Lung (tissue), 12 donors: Measurements from ENCODE around the gene MPI. TPM values are rescaled to one million over a fixed set of nuclear protein-coding genes. Genes with fewer than 3 reads are reported as not detected.
A peak's percentile ranks its signal among the peaks of the same experiment; 100 is the strongest.

Experiments used
- ATAC-seq: fragments of 200-7000 bp; cut with Tn5 transposase; one replicate; pipeline ENCODE4 v1.9.1; 2020; ENCODE audit warnings: moderate number of reproducible peaks; ENCODE audit not compliant: insufficient read depth, low FRiP score
- DNase-seq, 3 donors: peaks; one replicate each; pipeline ENCODE4 v3.0.0-alpha.2; 2013 to 2017
- H3K27ac ChIP-seq, 2 donors: one replicate each; pipeline ENCODE4 v1.5.1; 2013; ENCODE audit warnings: mild to moderate bottlenecking in 2 of 2, moderate library complexity in 2 of 2, control low read depth in 1 of 2, inconsistent platforms in 1 of 2, low read depth in 1 of 2, low read length in 1 of 2
- H3K27me3 ChIP-seq, 3 donors: one replicate each; pipeline ENCODE4 v1.5.1; 2013; ENCODE audit warnings: low read length in 2 of 3; ENCODE audit not compliant: control insufficient read depth in 3 of 3, insufficient read depth in 3 of 3
- H3K36me3 ChIP-seq, 4 donors: one replicate each; pipeline ENCODE4 v1.5.1; 2013; ENCODE audit warnings: low read length in 4 of 4, mild to moderate bottlenecking in 1 of 4, moderate library complexity in 1 of 4; ENCODE audit not compliant: control insufficient read depth in 4 of 4, insufficient read depth in 4 of 4
- H3K4me1 ChIP-seq, 5 donors: one replicate each; pipeline ENCODE4 v1.5.1; 2013; ENCODE audit warnings: low read length in 5 of 5, mild to moderate bottlenecking in 2 of 5, moderate library complexity in 1 of 5; ENCODE audit not compliant: control insufficient read depth in 5 of 5, insufficient read depth in 5 of 5
- H3K4me3 ChIP-seq: one replicate; pipeline ENCODE4 v1.5.1; 2013; ENCODE audit warnings: mild to moderate bottlenecking, control low read depth, moderate library complexity
- H3K9ac ChIP-seq, 2 donors: one replicate each; pipeline ENCODE4 v1.5.1; 2013; ENCODE audit warnings: low read length in 2 of 2, control low read depth in 1 of 2; ENCODE audit not compliant: insufficient read depth in 1 of 2
- H3K9me3 ChIP-seq, 4 donors: one replicate each; pipeline ENCODE4 v1.5.1; 2013; ENCODE audit warnings: low read length in 3 of 4, mild to moderate bottlenecking in 1 of 4, moderate library complexity in 1 of 4; ENCODE audit not compliant: control insufficient read depth in 4 of 4, insufficient read depth in 3 of 4
- CTCF ChIP-seq: IDR thresholded peaks from 2 replicates; pipeline ENCODE4 v1.5.1; 2012; ENCODE audit warnings: mild to moderate bottlenecking; ENCODE audit errors: control extremely low read depth, extremely low read depth
- WGBS, 2 donors: extraction: QIAGEN DNeasy Blood & Tissue Kit; methylation state at CpG; one replicate each; pipeline ENCODE4 v1.1.7; 2013; 5-methylcytosine and 5-hydroxymethylcytosine counted together
- polyA plus RNA-seq, 2 donors: library from polyadenylated mRNA; stranded (reverse); fragments of 200-250 nt; gene quantifications; one replicate each; pipeline ENCODE4 v1.2.1, GENCODE V29; 2013
- total RNA-seq, 2 donors: library from RNA; depleted of rRNA in 1 of 2; stranded (reverse); fragments of >200 nt in 1 of 2; gene quantifications; one replicate each; pipeline ENCODE4 v1.2.1, GENCODE V29; 2014 to 2021
- donor health status: control.
- donor health status: control.
- donor health status: Bipolar disorder and iron deficiency.
- donor health status: healthy.
- donor health status: DM: yes; HTN: yes; CAD: no.

Gene MPI
- total and polyA plus RNA-seq, 4 donors, result 13.7 to 42.4 (median 30.1) TPM

DNA sequence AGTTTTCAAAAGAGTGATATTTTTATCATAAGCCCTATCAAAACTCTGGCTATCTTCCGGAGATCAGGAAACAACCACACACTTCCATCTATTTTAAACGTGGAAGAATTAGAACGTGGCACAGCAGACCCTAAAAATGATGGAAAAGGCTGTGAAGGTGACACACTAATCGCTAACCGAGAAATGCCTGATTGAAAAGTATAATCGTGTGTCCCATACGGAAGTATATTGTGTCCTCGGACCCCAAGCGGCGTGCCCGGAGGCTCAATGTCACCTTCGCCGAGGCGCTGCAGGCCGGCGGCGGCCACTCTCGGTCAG, 47.4 kb downstream of the MPI start:
- 0% methylated on average over 18 of the region's 18 CpGs for WGBS, 2 donors
- H3K4me1 ChIP-seq, result peaks cover 0 to 15% (median 6%) of the 10 kb centered on the region in 5 donors
- peak overlapping the region; percentile 98 to 99 for H3K27ac ChIP-seq
- ATAC-seq (peak; percentile 17), DNase-seq (peak in 2 of 3 donors; percentile 14 to 24)
- H3K9ac ChIP-seq, result peak overlapping the region; percentile 4 to 55
- H3K9me3 ChIP-seq, result no peaks in the 10 kb centered on the region
- H3K27me3 ChIP-seq, result no peaks in the 10 kb centered on the region
- TF ChIP-seq CTCF, result no peak
- peaks cover 0 to 5% (median 0%) of the 10 kb centered on the region in 4 donors for H3K36me3 ChIP-seq
- peak overlapping the region; percentile 98 for H3K4me3 ChIP-seq

DNA sequence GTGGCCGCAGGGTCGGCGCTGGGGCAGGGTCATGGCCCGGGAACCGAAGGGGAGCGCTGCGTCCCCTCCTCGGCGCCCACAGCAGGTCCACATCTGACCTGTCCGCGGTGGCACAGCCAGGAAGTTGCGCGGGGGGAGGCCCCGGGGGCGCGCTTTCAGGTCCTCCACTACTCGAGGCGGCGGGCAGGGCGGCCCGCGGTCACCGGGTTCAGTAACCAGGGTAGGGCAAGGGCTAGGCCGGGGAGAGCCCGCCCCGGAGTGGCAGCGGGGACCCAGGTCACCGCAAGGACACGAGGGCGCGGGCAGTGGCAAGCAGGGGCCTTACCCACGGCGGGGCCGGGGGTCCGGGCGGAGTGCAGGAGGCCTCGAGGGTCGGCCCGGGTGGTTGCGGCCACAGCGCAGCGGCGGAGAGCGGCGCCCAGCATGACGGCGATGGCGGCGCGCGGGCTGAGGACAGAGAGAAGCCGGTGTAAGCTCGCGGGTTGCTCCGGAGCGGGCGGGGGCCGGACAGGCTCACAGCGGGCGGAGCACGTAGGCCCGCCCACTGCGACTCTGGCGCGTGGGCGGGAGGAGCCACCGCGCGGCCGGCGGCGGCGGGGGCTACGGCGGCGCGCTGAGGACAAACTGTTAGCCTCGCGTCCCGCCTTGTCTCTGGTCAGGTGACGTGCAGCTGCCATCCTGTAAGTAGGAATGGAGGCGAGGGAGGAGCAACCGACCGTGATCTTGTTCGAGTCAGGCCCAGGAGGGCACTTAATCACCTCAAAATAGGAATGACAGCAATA, 47.9 kb downstream of the MPI start, which contains the start of gene COX5A:
Gene COX5A (minus strand): TSS at position 484 of the 782 bp plus-strand sequence. CDS start 59 bp downstream, at position 425.
- 0% methylated on average over 60 to 85 of the region's 85 CpGs for WGBS, 2 donors
- DNase-seq, result peak; percentile 97 to 99 (median 97)
- ATAC-seq, result peak; percentile 99
- peaks cover 0 to 15% (median 6%) of the 10 kb centered on the region in 5 donors for H3K4me1 ChIP-seq
- no peaks in the 10 kb centered on the region for H3K9me3 ChIP-seq
- no peak for TF ChIP-seq CTCF
- no peaks in the 10 kb centered on the region for H3K27me3 ChIP-seq
- peak within 1 kb of the TSS; percentile 76 to 80 for H3K9ac ChIP-seq
- peaks cover 0 to 5% (median 0%) of the 10 kb centered on the region in 4 donors for H3K36me3 ChIP-seq
- peak within 1 kb of the TSS; percentile 98 for H3K4me3 ChIP-seq
- H3K27ac ChIP-seq, result peak within 1 kb of the TSS; percentile 98 to 99

DNA sequence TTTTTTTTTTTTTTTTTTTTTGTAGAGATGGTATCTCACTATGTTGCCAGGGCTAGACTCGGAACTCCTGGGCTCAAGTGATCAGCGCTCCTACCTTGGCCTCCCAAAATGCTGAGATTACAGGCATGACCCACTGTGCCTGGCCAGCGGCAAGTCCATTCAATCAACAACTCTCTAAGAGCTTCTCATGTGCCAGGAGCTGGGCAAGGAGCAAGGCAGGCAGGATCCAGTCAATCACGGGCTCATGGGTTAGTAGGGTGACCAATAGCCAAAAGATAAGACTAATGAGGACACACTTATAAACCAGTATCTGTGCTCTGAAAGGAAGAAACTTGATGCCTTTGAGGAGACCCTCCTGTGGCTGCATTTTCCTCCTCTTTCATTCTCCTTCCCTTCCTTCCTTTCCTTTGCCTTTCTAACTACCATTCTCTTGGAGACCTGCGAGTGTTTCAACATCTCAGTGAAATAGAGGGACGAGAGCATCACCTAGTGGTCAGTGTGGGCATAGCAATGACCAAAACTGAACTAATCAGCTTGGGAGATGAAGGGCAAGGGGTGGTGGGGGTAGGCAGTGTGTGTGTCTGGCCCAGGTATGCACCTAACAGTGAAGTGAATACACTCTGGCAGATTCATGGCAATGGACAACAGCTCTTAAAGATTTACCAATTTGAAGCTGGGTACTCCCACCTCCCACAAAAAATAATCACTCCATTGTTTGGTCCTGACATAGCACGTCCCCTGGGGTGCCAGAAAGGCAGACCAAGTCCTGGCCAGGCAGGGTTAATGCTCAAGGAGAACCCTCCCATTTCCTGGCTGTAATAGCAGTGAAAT, 60.5 kb downstream of the MPI start:
- no peaks in the 10 kb centered on the region for H3K9me3 ChIP-seq
- H3K27ac ChIP-seq, result no peak overlapping the region
- peak; percentile 99 for TF ChIP-seq CTCF
- H3K27me3 ChIP-seq, result no peaks in the 10 kb centered on the region
- H3K4me1 ChIP-seq, result peaks cover 0 to 18% (median 8%) of the 10 kb centered on the region in 5 donors
- DNase-seq (peak; percentile 82 to 88 (median 88)), ATAC-seq (peak; percentile 65)
- no peak overlapping the region for H3K4me3 ChIP-seq
- H3K9ac ChIP-seq, result no peak overlapping the region
- no peaks in the 10 kb centered on the region for H3K36me3 ChIP-seq
- 49 to 59% methylated on average over 7 of the region's 7 CpGs for WGBS, 2 donors
